ENCODE data around the gene RHOJ. TPM values are rescaled to one million over a fixed set of nuclear protein-coding genes. Genes with fewer than 3 reads are reported as not detected.

The RHOJ gene
- total and polyA plus RNA-seq, 3 donors from 2014 or later, result 8.3 to 18.6 (median 8.4) TPM

DNA sequence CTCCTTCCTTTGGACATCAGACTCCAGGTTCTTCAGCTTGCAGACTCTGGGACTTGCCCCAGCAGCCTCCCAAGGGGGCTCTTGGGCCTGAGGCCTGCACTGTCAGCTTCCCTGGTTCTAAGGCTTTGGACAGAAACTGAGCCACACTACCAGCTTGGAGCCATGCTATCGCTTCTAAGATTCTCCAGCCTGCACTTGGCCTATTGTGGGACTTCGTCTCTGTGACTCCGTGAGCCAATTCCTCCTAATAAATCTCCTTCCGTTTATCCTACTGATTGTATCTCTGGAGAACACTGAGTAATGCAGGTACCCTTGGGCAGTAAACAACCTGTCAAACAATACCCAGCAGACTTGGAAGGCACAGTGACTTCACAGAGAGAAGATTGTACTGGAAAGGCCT is 24.9 kb upstream of the RHOJ start:
- no peaks in the 10 kb centered on the region for H3K36me3 ChIP-seq (ENCODE audit: low read depth, missing control alignments)
- no peak for DNase-seq
- no peak overlapping the region for H3K4me3 ChIP-seq
- 75 to 85% methylated on average over 4 of the region's 4 CpGs for WGBS, 2 donors
- no peak for TF ChIP-seq POLR2A (IDR thresholded peaks at IDR 0.05)
- TF ChIP-seq, protein P1, sequence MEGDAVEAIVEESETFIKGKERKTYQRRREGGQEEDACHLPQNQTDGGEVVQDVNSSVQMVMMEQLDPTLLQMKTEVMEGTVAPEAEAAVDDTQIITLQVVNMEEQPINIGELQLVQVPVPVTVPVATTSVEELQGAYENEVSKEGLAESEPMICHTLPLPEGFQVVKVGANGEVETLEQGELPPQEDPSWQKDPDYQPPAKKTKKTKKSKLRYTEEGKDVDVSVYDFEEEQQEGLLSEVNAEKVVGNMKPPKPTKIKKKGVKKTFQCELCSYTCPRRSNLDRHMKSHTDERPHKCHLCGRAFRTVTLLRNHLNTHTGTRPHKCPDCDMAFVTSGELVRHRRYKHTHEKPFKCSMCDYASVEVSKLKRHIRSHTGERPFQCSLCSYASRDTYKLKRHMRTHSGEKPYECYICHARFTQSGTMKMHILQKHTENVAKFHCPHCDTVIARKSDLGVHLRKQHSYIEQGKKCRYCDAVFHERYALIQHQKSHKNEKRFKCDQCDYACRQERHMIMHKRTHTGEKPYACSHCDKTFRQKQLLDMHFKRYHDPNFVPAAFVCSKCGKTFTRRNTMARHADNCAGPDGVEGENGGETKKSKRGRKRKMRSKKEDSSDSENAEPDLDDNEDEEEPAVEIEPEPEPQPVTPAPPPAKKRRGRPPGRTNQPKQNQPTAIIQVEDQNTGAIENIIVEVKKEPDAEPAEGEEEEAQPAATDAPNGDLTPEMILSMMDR (IDR thresholded peaks at IDR 0.05), result no peak
- H3K27ac ChIP-seq, result no peak overlapping the region
- intact Hi-C loops (cut with DNase I; ENCODE audit: low total_unique reads), result no loop called here
- peaks cover 6% of the 10 kb centered on the region for H3K4me1 ChIP-seq
- H3K9me3 ChIP-seq, result no peaks in the 10 kb centered on the region
- no peaks in the 10 kb centered on the region for H3K27me3 ChIP-seq

DNA sequence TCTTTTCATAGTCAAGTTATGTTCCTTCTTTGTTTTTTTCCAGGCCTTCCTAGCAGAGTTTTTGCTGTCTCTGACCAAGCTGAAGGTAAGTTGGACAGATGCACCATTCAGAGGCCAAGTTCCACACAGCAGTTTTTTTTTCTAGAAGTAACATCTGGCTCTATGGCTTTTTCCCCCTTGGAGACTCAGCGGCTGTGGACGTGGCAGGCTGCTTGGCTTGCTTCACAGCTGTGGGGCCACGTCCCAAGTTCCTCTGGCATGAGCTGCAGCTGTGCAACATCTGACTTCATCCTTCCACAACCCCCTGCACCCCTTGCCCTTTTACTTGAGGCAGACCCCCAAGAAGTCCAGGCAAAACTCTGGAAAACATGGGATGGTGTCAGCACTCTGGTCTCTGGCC is 24.2 kb upstream of the RHOJ start:
- intact Hi-C loops (cut with DNase I; ENCODE audit: low total_unique reads), result no loop called here
- no peaks in the 10 kb centered on the region for H3K36me3 ChIP-seq (ENCODE audit: low read depth, missing control alignments)
- H3K4me1 ChIP-seq, result peaks cover 6% of the 10 kb centered on the region
- no peak overlapping the region for H3K27ac ChIP-seq
- no peaks in the 10 kb centered on the region for H3K9me3 ChIP-seq
- no peak overlapping the region for H3K4me3 ChIP-seq
- H3K27me3 ChIP-seq, result no peaks in the 10 kb centered on the region
- TF ChIP-seq, protein P1 (IDR thresholded peaks at IDR 0.05), result no peak
- no peak for TF ChIP-seq POLR2A (IDR thresholded peaks at IDR 0.05)
- DNase-seq, result no peak
- WGBS, 2 donors, result 45 to 61% methylated on average over 3 of the region's 3 CpGs

DNA sequence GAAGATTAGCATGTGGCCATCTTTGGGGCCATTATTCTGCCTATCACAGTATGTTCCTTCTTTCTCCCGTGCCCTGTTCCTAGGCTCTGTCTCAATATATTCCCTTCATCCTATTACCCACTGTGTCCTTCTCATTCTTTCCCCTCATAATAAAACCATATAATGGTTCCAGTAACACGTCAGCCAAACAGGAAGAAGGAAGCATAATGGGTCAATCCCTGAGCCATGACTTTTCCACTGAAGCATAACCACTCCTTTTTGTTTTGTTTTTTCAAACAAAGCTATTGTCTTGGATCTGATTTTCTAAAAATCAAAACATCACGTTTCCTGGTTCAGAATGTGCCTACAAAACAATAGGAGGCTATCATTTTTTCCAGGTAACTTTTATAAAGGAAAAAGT is 21.3 kb upstream of the RHOJ start:
- Histone ChIP-seq H3K27me3 (no peaks in the 10 kb centered on the region), H3K36me3 (ENCODE audit: low read depth, missing control alignments) (no peaks in the 10 kb centered on the region), H3K4me3 (no peak overlapping the region), H3K4me1 (peaks cover 6% of the 10 kb centered on the region), H3K27ac (no peak overlapping the region), H3K9me3 (no peaks in the 10 kb centered on the region)
- DNase-seq, result no peak
- intact Hi-C loops (cut with DNase I; ENCODE audit: low total_unique reads), result no loop called here
- TF ChIP-seq, protein P1 (IDR thresholded peaks at IDR 0.05), result no peak
- TF ChIP-seq POLR2A (IDR thresholded peaks at IDR 0.05), result no peak
- WGBS, 2 donors, result 79 to 89% methylated on average over 3 of the region's 3 CpGs

DNA sequence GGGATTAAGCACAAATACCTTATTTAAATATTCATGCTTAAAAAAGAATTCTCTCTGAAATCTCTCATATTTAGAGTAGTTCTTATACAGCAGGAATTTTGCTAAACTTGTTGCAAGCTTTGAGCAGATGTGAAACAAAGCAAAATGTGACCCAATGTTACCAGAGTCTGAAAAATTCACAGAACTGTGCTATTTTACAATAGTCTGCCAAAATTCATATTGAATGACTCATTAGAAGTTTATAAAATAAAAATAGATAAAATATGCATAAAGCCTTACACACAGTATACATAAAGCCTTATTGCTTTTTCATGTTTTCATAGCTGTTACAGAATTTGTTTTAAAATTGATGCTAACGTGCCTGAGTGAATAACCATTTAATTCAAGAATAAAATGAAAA is 17.8 kb upstream of the RHOJ start:
- WGBS, 2 donors, result 81 to 84% methylated on average over 1 of the region's 1 CpG
- no peaks in the 10 kb centered on the region for H3K4me1 ChIP-seq
- no peaks in the 10 kb centered on the region for H3K27me3 ChIP-seq
- no peak overlapping the region for H3K4me3 ChIP-seq
- H3K27ac ChIP-seq, result no peak overlapping the region
- DNase-seq, result no peak
- intact Hi-C loops (cut with DNase I; ENCODE audit: low total_unique reads), result no loop called here
- no peaks in the 10 kb centered on the region for H3K9me3 ChIP-seq
- no peaks in the 10 kb centered on the region for H3K36me3 ChIP-seq (ENCODE audit: low read depth, missing control alignments)
- no peak for TF ChIP-seq POLR2A (IDR thresholded peaks at IDR 0.05)
- TF ChIP-seq, protein P1 (IDR thresholded peaks at IDR 0.05), result no peak

DNA sequence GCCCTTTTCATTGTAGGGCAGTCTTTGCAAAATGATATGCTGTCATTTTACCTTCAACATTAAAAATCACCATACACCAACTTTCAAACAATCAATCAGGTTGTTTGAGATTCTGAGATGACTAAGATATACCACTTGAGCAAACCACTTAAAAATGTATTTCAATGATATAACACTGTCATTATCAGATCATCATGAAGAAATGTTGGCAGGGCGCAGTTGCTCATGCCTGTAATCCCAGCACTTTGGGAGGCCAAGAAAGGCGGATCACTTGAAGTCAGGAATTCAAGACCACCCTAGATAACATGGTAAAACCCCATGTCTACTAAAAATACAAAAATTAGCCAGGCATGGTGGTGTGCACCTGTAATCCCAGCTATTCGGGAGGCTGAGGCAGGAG is 13.0 kb upstream of the RHOJ start:
- Histone ChIP-seq H3K9me3 (no peaks in the 10 kb centered on the region), H3K27me3 (no peaks in the 10 kb centered on the region), H3K4me1 (no peaks in the 10 kb centered on the region), H3K27ac (no peak overlapping the region), H3K36me3 (ENCODE audit: low read depth, missing control alignments) (no peaks in the 10 kb centered on the region), H3K4me3 (no peak overlapping the region)
- TF ChIP-seq, protein P1 (IDR thresholded peaks at IDR 0.05), result no peak
- TF ChIP-seq POLR2A (IDR thresholded peaks at IDR 0.05), result no peak
- WGBS, 2 donors, result 94 to 95% methylated on average over 3 of the region's 3 CpGs
- DNase-seq, result no peak
- intact Hi-C loops (cut with DNase I; ENCODE audit: low total_unique reads), result no loop called here

All from testis (tissue), 3 donors.